GM19467 (cell line): ENCODE measurements around the gene IFT25.
A peak's percentile ranks its signal among the peaks of the same experiment; 100 is the strongest.

Experiments
- ATAC-seq: cut with Tn5 transposase; IDR thresholded peaks from one replicate; pipeline ENCODE4 v1.9.1; 2021; ENCODE audit warnings: mild to moderate bottlenecking, moderate library complexity; ENCODE audit not compliant: unreplicated experiment

The IFT25 gene

GRCh38 chr1:53957194-53957818 is 11.8 kb upstream of the IFT25 start:
- no peak for ATAC-seq

- no peak for ATAC-seq
Observed at GRCh38 chr1:53956308-53957168, 11.0 kb upstream of the IFT25 start.

- no peak for ATAC-seq
Observed at GRCh38 chr1:53954128-53954527, 8.6 kb upstream of the IFT25 start.

- no peak for ATAC-seq
Observed at GRCh38 chr1:53951697-53952096, 6.2 kb upstream of the IFT25 start.

- no peak for ATAC-seq
Observed at GRCh38 chr1:53949023-53949990, 3.8 kb upstream of the IFT25 start.

- ATAC-seq: no peak
Observed at GRCh38 chr1:53948291-53948690, 2.8 kb upstream of the IFT25 start.

GRCh38 chr1:53947172-53947907 is 1.8 kb upstream of the IFT25 start:
- no peak for ATAC-seq

- ATAC-seq: peak; percentile 48
Observed at GRCh38 chr1:53946252-53947171, 1.0 kb upstream of the IFT25 start, which contains the start of gene LRRC42. LRRC42 (plus strand) TSS chr1:53946350; CDS start chr1:53952000, 5,650 bp downstream.

- ATAC-seq: no peak
Observed at GRCh38 chr1:53945183-53945432, 391 bp downstream of the IFT25 start.

GRCh38 chr1:53944469-53945182 is 873 bp downstream of the IFT25 start:
- ATAC-seq: no peak

GRCh38 chr1:53943490-53944043 is 1.9 kb downstream of the IFT25 start:
- no peak for ATAC-seq

- no peak for ATAC-seq
Observed at GRCh38 chr1:53943090-53943489, 2.4 kb downstream of the IFT25 start.

- no peak for ATAC-seq
Observed at GRCh38 chr1:53942127-53942957, 3.2 kb downstream of the IFT25 start.

- ATAC-seq: no peak
Observed at GRCh38 chr1:53938136-53938830, 7.2 kb downstream of the IFT25 start.

- ATAC-seq: no peak
Observed at GRCh38 chr1:53936430-53936829, 9.1 kb downstream of the IFT25 start.

GRCh38 chr1:53934170-53934765 is 11.2 kb downstream of the IFT25 start:
- ATAC-seq: no peak

- no peak for ATAC-seq
Observed at GRCh38 chr1:53931523-53931922, 14.0 kb downstream of the IFT25 start.
